Stimulated activated CD8-positive, alpha-beta memory T cell treated with anti-CD3 and anti-CD28 coated beads, Interleukin-7, amount 100 ng/mL, for 4 hours (primary cell): ENCODE measurements around the gene NSD1.
"Not testable (repeated sequence)": the region's sequence is repeated elsewhere in the genome, so short reads cannot be mapped to it uniquely, and the experiment has no call there.

ENCODE experiments used
- DNase-seq, 2 donors: peaks; one replicate each; pipeline ENCODE4 v3.0.0-alpha.2; 2020; ENCODE audit warnings: low read depth in 2 of 2

Gene NSD1

DNA sequence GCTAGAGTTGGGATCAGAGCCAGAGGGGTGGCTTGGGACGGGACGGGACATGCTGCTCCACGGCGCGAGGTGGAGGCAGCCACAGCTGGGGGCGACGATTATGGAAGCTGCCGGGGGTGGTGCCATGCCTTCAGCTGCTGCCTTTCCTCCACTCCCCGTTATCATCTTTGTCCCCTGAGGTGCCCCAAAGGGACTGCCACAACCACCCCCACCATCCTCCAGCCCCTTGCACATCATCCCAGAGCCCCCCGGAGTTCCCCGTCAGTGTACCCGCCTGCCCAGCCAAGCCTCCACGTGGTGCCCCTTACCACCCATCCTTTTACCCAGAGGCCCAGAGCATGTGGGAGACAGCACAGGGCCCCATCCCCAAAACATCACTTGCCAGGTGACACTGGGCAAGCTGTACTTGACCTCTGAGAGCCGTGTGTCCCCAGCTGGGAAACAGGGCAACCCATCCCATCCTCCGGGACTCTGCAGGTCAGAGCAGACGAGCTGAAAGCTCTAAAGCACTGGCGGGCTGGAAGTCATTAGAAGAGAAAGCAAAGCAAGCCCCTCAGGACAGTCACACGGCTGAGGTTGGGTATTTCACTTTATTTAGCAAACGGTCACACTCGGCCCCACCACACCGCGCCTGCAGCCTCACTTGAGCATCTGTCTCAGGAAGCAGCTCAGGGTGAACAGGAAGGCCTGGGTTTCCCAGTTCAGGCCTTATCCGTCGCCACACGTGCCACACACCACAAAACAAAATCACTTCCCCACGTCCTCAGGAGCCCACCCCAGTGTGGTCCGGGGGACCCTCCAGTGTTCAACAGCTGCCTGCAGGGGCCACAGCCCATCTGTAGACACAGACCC, 197.6 kb downstream of the NSD1 start:
- DNase-seq = no peak

DNA sequence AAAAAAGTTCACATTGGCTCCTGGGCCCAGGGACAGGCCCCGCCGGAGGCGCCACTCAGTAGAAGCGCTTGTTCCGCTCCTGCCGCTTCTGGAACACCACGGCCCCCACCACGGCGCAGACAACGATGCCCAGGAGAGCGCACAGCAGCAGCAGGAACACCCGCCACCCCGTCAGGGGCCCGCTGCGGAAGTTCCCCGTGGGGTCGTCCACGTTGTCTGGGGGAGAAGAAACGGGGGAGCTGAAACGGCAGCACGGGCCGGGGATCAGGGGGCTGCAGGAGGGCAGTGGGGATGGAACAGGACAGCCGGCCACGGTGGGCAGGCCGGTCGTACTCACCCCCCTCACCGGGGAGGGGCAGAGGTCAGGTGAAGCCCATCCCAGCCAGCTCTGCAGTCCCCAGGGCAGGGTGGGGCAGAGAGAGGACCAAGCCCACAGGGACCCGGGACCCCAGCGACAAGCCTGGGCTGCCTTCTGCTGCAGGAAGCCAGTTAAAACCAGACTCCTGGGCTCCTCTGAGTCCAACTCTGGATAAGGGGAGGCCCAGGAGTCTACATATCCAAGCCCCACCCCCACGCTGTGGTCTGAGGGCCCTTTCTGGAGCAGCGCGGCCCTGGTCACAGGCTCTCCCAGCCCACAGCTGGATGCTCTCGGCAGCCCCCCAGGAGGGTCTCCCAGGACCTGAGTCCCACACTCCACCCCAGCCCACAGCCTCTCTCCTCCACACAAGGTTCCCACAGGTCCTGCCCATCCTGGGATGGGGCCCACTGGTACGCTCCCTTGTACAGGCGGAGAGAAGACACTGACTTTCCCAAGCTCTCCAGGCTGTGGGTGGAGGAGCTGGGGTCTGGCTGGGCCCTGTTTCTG, 198.7 kb downstream of the NSD1 start:
- no peak for DNase-seq

DNA sequence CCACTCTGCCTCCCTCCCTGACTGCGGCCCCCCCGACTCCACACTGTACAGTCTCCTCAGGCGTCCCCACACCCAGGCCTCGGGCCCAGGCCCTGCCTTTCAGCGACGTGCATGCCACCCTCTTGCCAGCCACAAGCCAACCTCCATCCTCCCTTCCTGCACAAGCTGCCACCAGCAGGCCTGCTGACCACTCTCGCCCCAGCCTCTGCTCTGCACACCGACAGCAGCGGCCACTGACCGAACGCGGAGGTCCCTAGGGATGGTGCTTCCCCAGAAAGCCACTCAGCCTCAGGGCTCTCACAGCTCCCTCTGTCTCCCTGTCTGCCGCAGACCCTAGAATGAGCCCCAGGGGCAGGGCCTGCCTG, 199.3 kb downstream of the NSD1 start:
- DNase-seq = no peak

DNA sequence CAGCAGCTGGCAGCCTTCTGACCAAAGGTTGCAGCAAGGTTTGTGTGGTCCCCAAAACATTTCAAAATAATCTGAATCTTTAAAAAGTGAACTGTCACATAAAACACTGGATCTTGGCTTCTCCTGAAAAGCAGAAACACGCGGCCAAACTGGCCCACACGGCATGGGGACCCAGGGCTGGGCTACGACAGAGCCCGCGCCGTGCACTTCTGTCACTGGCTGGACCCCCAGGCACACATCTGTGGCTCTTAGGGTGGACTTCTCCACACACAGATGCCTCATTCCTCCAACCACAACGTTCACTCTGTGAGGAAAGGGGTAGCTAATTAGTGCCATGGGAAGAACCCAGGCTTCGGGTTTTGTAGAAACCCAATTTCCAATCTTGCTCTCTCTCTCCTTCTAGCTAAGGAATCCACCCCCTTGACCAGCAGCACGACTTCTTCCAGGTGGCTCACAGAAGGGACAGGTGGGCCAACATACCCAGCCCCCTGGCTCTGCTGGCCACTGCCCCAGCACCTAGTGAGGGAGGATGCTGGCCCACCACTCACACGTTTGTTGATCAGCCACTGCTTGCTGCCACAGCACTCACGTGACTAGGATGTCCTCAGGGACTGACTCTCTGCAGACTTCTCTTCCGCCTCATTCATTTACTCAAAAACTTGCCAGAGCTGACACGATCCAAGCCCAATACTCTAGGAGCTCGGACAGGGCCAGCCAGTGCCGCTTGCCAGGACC, 200.0 kb downstream of the NSD1 start:
- no peak for DNase-seq

DNA sequence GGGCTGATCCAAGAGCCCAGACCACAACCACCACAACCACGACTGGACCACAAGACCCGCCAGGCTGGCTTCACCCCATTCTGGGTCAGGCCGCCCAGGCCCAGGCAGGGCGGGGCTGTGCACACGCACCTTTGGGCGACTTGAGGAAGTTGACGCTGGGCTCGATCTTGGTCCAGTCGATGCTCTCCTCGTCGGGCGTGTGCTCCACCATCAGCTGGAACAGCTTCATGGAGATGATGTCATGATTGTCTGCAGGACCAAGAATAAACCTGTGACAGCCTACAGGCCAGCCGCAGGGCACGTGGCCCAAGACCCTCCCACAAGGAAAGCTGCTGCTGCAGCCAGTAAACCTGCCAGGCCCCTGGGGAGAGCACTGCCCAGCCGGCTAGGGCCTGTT, 200.6 kb downstream of the NSD1 start:
- DNase-seq = no peak

DNA sequence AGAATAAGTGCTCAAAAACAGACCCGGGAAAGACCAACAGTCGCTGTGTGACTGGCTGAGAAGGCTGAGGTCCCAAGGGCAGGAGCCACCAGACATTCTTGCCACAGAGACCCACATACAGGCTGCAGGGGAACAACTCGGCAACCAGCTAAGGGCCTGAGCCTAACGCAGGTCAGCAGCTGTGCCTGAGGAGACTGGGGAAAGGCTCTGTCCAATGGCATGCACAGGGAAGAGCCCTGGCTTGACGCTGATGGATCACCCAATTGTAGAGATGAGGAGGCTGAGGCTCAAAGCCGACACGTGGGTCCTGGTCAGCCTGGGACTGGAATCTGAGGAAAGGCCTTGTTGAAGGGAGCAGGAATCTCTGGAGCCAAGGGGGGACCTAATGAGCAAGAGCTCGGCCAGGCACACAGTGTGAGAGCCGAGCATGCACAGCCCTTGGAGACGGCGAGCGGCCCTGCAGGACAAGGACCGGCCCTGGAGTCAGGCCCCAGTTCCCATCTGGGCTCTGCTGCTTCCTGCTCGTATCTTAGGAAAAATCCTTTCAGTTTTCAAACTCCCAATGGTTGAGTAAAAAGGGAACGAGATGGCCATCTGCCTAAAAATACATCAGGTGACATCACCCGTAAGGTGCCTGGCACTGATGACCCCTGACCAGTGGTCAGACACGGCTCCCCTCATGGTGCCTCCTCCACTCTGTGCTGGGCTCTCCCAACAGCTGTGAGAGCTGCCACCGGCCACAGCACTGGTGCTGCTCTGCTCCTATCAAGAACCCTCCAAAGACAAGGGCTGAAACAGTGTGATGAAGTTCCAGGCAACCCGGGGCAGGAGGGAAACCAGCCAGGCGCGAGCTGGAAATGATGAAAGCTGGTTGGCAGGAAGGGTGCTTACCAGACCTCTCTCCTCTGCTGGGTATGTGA, 201.5 kb downstream of the NSD1 start:
- DNase-seq = no peak

DNA sequence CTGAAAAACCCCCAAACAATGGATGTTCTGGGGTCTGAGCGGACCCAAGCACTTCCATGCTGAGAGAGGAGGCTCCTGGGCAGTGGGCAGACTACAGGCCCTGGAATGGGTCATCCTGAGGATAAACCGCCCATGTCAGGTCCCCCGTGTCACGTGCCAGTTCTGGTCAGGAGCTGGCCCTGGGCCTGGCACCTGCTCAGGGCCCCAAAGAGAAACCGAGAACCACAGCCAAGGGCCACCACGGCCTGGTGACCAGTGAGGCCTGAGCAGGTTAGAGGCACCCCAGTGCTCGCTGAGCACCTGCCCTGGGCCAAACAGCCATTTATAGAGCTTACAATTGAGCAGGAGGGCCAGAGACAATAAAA, 202.1 kb downstream of the NSD1 start:
- DNase-seq = no peak

DNA sequence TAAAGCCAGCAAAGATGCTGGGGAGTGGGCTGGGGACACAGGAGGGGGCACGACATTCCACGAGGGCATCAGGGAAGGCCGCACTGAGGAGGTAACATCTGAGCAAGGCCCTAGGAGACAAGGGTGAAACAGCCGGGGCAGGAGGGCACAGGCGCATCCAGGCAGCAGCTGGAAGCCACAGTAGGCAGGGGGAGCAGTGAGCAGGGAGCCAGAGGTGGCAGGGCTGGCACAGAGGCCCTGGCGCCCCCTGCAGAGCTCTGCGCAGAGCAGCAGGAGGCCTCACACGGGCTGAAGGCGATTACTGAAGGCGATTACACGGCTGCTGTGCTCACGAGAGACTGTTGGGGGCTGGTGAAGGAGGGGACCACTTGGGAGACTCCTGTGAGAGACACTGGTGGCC, 202.5 kb downstream of the NSD1 start:
- no peak for DNase-seq

DNA sequence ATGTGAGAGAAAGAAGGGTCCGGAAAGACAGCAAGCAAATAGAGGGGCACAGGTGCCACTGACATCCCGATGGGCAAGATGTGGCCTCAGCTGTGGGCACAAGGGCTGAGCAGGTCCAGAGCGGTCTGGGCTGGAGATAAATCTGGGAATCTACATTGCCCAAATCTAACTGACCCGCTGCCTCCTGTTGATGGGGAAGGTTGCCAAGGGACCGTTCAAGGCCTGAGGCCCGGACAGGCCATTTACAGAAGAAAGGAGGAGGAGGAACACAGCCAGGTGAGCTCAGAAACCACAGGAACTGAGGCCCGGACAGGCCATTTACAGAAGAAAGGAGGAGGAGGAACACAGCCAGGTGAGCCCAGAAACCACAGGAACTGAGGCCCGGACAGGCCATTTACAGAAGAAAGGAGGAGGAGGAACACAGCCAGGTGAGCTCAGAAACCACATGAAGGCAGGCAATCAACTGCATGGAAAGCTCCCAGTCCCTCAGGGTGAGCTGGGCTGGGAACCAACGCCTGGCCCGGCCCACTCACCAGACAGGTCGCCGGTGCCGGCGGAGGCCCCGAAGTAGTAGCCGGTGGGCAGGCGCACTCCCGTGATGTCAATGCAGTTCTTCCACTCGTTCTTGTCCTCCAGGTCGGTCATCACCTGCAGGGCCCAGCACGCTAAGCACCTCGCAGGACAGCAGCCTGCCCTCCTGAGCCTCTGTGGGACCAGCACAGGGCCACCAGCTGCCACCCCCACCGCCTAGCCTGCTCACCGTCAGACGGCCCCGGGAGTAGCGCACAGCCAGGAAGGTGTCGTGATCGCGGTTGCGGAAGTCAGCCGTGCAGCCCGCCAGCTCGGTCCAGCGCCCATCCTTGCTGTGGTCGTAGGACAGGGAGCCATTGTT, 203.3 kb downstream of the NSD1 start:
- DNase-seq = no peak

DNA sequence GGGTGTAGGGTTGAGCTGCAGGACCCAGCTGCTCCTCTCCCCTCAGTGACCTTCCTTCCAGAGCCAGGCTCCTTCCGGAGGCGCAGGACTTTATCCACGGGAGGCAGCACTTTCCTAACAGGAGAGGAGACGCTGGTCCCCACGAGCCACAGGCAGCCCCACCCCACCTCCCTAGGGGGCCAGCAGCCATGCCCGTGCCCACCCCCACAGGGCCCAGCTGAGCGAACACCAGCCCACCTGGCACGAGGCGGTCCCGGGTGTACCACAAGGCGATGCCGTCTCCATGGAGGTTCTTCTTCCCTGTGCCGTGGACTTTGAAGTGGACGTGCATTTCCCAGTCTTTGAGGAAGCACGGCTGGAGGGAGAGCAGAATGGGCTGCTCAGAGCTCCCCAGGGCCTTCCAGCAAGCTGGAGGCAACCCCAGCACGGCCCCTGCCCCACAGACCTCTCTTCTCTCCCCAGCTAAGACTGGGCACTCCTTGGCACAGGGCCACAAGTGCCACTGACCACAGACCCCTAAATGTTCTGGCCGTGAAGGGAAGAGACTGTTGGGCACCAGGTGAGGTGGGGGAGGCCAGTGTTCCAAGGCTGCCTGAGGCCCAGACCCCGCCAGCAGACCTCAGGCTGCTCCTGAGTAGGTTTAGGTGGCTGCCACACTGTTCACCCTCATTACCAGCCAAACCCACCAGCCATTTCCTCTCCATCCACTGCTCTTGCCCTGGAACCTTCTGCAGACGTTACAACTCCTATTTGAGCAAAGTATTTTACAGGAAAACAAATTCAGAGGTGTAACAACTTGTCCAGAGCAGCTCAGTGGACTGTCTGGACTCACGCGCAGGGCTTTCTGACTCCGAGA, 204.9 kb downstream of the NSD1 start:
- DNase-seq = no peak

DNA sequence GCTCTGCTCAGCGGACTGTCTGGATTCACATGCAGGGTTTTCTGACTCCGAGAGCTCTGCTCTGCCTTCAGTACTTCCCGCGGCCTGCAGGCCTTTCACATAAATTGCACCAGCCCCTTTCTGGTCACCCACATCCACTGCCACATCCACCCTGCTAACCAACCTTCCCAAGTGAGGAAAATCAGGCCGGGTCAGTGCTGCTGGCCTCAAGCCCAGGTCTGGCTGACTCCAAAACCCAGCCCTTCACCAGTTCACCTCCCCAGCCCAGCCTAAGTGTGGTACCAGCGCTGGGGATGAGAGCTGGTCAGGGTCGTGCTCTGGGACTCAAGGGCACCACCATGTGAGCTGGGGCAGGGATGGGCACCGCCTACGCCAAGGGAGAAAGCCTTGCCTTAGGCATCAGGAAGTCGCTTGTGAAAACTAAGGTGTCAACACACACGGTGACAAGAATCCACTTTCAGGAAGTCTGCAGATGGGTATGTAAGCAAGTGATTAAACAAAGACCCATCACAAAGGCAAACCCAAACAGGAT, 205.6 kb downstream of the NSD1 start:
- no peak for DNase-seq

DNA sequence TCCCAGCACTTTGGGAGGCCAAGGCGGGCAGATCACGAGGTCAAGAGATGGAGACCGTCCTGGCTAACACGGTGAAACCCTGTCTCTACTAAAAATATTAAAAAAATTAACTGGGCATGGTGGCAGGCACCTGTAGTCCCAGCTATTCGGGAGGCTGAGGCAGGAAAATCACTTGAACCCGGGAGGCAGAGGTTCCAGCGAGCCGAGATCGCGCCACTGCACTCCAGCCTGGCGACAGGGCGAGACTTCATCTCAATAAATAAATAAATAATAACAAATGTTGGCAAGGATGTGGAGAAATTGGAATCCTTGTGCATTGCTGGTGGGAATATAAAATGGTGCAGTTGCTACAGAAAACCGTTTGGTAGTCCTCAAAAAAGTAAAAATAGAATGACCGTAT, 209.4 kb downstream of the NSD1 start:
- DNase-seq = not testable (repeated sequence)

DNA sequence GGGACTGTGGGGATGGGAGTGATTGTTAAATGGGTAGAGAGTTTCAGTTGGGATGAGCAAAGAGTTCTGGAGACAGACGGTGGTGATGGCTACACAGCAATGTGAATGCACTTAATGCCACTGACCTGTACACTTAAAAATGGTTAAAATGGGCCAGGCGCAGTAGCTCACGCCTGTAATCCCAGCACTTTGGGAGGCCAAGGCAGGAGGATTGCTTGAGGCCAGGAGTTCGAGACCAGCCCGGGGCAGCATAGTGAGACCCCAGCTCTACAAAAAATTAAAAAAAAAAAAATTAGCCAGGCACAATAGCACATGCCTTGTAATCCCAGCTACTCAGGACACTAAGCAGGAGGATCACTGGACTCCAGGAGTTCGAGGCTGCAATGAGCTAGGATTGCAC, 210.2 kb downstream of the NSD1 start:
- DNase-seq = no peak

DNA sequence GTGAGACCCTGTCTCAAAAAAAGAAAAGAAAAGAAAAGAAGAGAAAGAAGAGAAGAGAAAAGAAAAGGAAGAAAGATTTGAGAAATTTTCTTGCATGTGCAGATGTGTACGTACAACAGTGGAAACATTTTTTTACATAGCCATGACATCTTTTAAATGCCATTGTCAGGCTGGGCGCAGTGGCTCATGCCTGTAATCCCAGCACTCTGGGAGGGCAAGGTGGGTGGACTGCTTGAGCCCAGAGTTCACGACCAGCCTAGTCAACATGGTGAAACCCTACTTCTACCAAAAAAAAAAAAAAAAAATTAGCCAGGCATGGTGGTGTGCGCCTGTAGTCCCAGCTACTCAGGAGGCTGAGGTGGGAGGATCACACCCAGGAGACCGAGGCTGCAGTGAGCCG, 211.3 kb downstream of the NSD1 start:
- no peak for DNase-seq

DNA sequence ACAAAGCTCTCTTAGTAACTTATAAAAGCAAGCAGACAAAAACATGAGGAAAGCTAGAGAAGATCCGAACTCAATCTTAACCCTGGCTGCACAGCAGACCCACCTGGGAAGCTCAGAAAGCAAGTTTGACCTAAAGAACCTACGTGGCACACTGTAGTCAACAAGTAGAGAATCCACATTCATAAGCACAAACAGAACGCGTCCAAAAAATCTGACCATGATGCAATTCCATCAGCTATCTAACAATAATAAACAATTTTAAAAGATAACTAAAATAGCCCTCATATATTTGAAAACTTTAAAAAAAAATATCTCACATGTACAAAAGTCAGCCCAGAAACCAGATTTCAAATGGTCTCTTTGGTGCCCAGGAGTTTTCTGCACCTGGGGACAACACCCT, 213.2 kb downstream of the NSD1 start:
- DNase-seq = no peak

DNA sequence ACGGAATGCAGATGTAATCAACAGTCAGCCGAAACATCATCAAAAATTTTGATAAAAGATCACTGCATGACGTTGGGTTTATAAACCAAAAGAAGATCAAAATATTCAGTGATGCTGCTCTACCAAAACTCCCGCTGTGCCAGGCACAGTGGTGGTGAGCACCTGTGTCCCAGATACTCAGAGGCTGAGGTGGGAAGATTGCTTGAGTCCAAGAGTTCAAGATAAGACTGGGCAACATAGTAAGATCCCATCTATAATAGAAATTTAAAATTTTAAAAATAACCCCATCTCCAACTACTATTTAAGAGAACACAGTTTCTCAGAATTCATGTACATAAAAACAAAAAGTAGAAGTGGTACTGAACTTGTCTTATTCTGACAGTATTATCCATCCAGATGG, 214.1 kb downstream of the NSD1 start:
- no peak for DNase-seq

DNA sequence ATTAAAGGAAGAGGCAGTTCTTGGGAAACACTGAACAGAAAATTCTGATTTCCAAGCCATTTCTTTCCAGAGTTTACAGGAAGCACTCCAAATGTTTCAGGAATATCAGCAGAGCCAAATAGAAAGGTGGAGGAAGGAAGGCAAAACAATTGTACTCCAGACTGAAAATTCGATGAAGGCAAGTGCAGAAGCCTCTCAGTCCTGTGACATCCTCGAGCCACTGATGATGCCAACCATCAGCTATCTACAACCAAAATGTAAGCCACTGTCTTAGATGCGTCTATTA, 215.7 kb downstream of the NSD1 start:
- DNase-seq = no peak

DNA sequence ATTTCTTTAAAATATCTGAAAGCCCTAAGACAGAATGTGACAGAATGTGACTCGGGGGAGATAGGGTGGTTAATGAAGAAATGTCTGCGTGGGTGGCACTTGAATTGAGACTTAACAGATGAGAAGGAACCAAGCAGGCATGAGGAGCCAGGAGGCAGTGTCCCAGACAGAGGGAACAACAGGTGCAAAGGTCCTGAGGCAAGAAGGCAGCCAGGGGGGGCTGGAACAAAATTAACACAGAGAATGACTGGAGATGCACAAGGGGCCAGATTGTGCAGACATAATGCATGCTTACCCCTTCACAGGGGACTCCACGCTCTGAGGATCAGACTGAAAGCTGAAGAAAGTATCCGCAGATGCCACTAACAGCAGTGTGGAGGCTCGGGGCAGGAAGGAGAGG, 216.2 kb downstream of the NSD1 start:
- no peak for DNase-seq
